Epithelial cell of esophagus (primary cell): ENCODE results near the gene ARL2BP.
A peak's percentile ranks its signal among the peaks of the same experiment; 100 is the strongest.

Experiments used
- DNase-seq: peaks from one replicate; pipeline ENCODE4 v3.0.0; 2010; ENCODE audit warnings: low read depth
- H3K4me3 ChIP-seq: 2 replicates; pipeline ENCODE4 v1.5.1; 2011; ENCODE audit warnings: mild to moderate bottlenecking, low read length, control low read depth
- CTCF ChIP-seq: IDR thresholded peaks from 2 replicates; pipeline ENCODE4 v1.5.1; 2011; ENCODE audit warnings: low read depth, mild to moderate bottlenecking, low read length, control low read depth, inconsistent platforms; ENCODE audit not compliant: insufficient read depth; ENCODE audit errors: missing control alignments

Gene ARL2BP

GRCh38 chr16:57236022-57236350 lies 9.1 kb upstream of the ARL2BP start:
- no peak overlapping the region for H3K4me3 ChIP-seq
- TF ChIP-seq CTCF: no peak
- DNase-seq: no peak

- no peak for DNase-seq
- no peak overlapping the region for H3K4me3 ChIP-seq
- no peak for TF ChIP-seq CTCF
Observed at GRCh38 chr16:57238682-57239081, 6.4 kb upstream of the ARL2BP start.

GRCh38 chr16:57239107-57239506 lies 6.0 kb upstream of the ARL2BP start:
- H3K4me3 ChIP-seq: no peak overlapping the region
- no peak for TF ChIP-seq CTCF
- no peak for DNase-seq

- no peak for TF ChIP-seq CTCF
- no peak overlapping the region for H3K4me3 ChIP-seq
- no peak for DNase-seq
Observed at GRCh38 chr16:57240851-57241250, 4.2 kb upstream of the ARL2BP start.

- TF ChIP-seq CTCF: no peak
- DNase-seq: no peak
- H3K4me3 ChIP-seq: no peak overlapping the region
Observed at GRCh38 chr16:57242650-57243049, 2.4 kb upstream of the ARL2BP start.

- H3K4me3 ChIP-seq: peak overlapping the region; percentile 42
- no peak for TF ChIP-seq CTCF
- DNase-seq: no peak
Observed at GRCh38 chr16:57244463-57244766, 644 bp upstream of the ARL2BP start.

GRCh38 chr16:57245472-57246113 lies 534 bp downstream of the ARL2BP start:
- H3K4me3 ChIP-seq: peak overlapping the region; percentile 64
- TF ChIP-seq CTCF: no peak
- peak; percentile 31 for DNase-seq
